Adrenal gland (tissue), 12 donors: ENCODE data around the gene CLEC2A. TPM values are rescaled to one million over a fixed set of nuclear protein-coding genes. Genes with fewer than 3 reads are reported as not detected.
A peak's percentile ranks its signal among the peaks of the same experiment; 100 is the strongest.
"Not testable (repeated sequence)": the region's sequence is repeated elsewhere in the genome, so short reads cannot be mapped to it uniquely, and the experiment has no call there.

ENCODE experiments used
- DNase-seq, 7 donors: peaks; one replicate each; pipeline ENCODE4 v3.0.0-alpha.2; 2019 to 2020
- H3K27ac ChIP-seq, 5 donors: fragments of 200-600 bp; sonication (generic) in 4 of 5; 1 replicate in 3 of 5; 2 replicates in 2 of 5; pipeline versions ENCODE4 v1.5.1 to v1.8.0; 2016 to 2020; ENCODE audit warnings: mild to moderate bottlenecking in 1 of 5
- H3K27me3 ChIP-seq: fragments of 200-600 bp; 2 replicates; pipeline ENCODE4 v1.8.0; 2021
- H3K36me3 ChIP-seq, 2 donors: fragments of 200-600 bp; replicated peaks in 1 of 2; 1 replicate in 1 of 2; 2 replicates in 1 of 2; pipeline versions ENCODE4 v1.5.1 to v1.8.0; 2018 to 2022
- H3K4me1 ChIP-seq, 2 donors: fragments of 200-600 bp; replicated peaks in 1 of 2; 1 replicate in 1 of 2; 2 replicates in 1 of 2; pipeline versions ENCODE4 v1.5.1 to v1.8.0; 2018 to 2021
- H3K4me3 ChIP-seq, 4 donors: fragments of 200-600 bp; sonication (generic) in 3 of 4; one replicate each; pipeline ENCODE4 v1.5.1; 2016 to 2018
- H3K9me3 ChIP-seq, 3 donors: fragments of 200-600 bp; sonication (generic) in 1 of 3; replicated peaks in 1 of 3; 1 replicate in 2 of 3; 2 replicates in 1 of 3; pipeline versions ENCODE4 v1.5.1 to v1.8.0; 2016 to 2021
- CTCF ChIP-seq, 6 experiments: fragments of 450-650 bp in 4 of 6; fragments of 200-600 bp in 2 of 6; sonication (generic) in 1 of 6; IDR thresholded peaks; 1 replicate in 5 of 6; 2 replicates in 1 of 6; pipeline versions ENCODE4 v1.5.1 to v1.8.0; 2016 to 2021; ENCODE audit warnings: antibody characterized with exemption in 6 of 6, mild to moderate bottlenecking in 2 of 6, moderate library complexity in 1 of 6
- POLR2A ChIP-seq, 2 donors: fragments of 450-650 bp; IDR thresholded peaks; one replicate each; pipeline ENCODE4 v1.6.1; 2017; ENCODE audit warnings: antibody characterized with exemption in 2 of 2, mild to moderate bottlenecking in 2 of 2, moderate library complexity in 1 of 2
- WGBS, 4 donors: extraction: QIAGEN DNeasy Blood & Tissue Kit in 2 of 4; methylation state at CpG; one replicate each; pipeline versions ENCODE4 v1.1.5 to v1.1.7; 2013 to 2017; 5-methylcytosine and 5-hydroxymethylcytosine counted together
- intact Hi-C, 2 donors: fragments of 100-400 bp; cut with DNase I; formaldehyde crosslinking; loops; one replicate each; pipeline versions ENCODE4 v1.14.1 to v1.15.0; 2022 to 2023
- polyA plus RNA-seq, 3 donors: library from polyadenylated mRNA; stranded (reverse); fragments of 200-250 nt in 2 of 3; fragments of 350-450 nt in 1 of 3; fragmentation: Illumina TruSeq in 1 of 3; extraction: RNeasy Lipid Tissue Mini Kit (QIAGEN cat#74804) in 1 of 3; gene quantifications; one replicate each; pipeline ENCODE4 v1.2.3, GENCODE V29; 2013 to 2014
- total RNA-seq, 9 donors: library from RNA; depleted of rRNA in 4 of 9; stranded (reverse); fragments of >200 nt in 4 of 9; fragments of 120-200 nt in 1 of 9; fragmentation: NEBNext Ultra II Directional in 1 of 9; extraction: Animal tissue kit (Norgen Biotek cat#: 25700) in 1 of 9; gene quantifications; one replicate each; pipeline versions ENCODE4 v1.1.0 to v1.2.4, GENCODE V29; 2013 to 2023
- donor health status: healthy with polysubstance abuse.
- donor health status: Bipolar disorder and iron deficiency.
- donor health status: DM: yes; HTN: yes; CAD: no.
- donor health status: DM: no; HTN: no; CAD: no.
- donor health status: DM: no; HTN: no; CAD: no.
- donor health status: DM: yes; HTN: yes; CAD: no.

Gene CLEC2A
- total and polyA plus RNA-seq, 12 donors, result not detected

- Histone ChIP-seq H3K9me3 (no peaks in the 10 kb centered on the region), H3K27me3 (no peaks in the 10 kb centered on the region), H3K4me3 (no peak overlapping the region), H3K4me1 (no peaks in the 10 kb centered on the region), H3K27ac (no peak overlapping the region), H3K36me3 (no peaks in the 10 kb centered on the region)
- WGBS, 4 donors, result 86 to 94% (median 91%) methylated on average over 3 of the region's 3 CpGs
- TF ChIP-seq CTCF (IDR thresholded peaks at IDR 0.05) (no peak), POLR2A (IDR thresholded peaks at IDR 0.05) (no peak)
- intact Hi-C loops, result no loop called here
- DNase-seq, result no peak
Observed at GRCh38 chr12:9961106-9961505, 28.9 kb upstream of the CLEC2A start.

GRCh38 chr12:9960590-9960989 is 28.4 kb upstream of the CLEC2A start:
- intact Hi-C loops, result no loop called here
- Histone ChIP-seq H3K4me1 (no peaks in the 10 kb centered on the region), H3K27me3 (no peaks in the 10 kb centered on the region), H3K27ac (no peak overlapping the region), H3K36me3 (no peaks in the 10 kb centered on the region), H3K9me3 (no peaks in the 10 kb centered on the region), H3K4me3 (no peak overlapping the region)
- 61 to 75% (median 72%) methylated on average over 5 of the region's 5 CpGs for WGBS, 4 donors
- TF ChIP-seq POLR2A (IDR thresholded peaks at IDR 0.05) (no peak), CTCF (IDR thresholded peaks at IDR 0.05) (no peak)
- DNase-seq, result no peak

- no peak for TF ChIP-seq CTCF (IDR thresholded peaks at IDR 0.05)
- TF ChIP-seq POLR2A (IDR thresholded peaks at IDR 0.05), result no peak
- Histone ChIP-seq H3K36me3 (no peaks in the 10 kb centered on the region), H3K4me3 (no peak overlapping the region), H3K9me3 (no peaks in the 10 kb centered on the region), H3K27me3 (no peaks in the 10 kb centered on the region), H3K4me1 (no peaks in the 10 kb centered on the region), H3K27ac (no peak overlapping the region)
- intact Hi-C loops, result no loop called here
- no peak for DNase-seq
Observed at GRCh38 chr12:9957834-9958233, 25.7 kb upstream of the CLEC2A start.

GRCh38 chr12:9952954-9953729 is 21.0 kb upstream of the CLEC2A start:
- H3K36me3 ChIP-seq, H3K27me3 ChIP-seq, H3K27ac ChIP-seq, H3K9me3 ChIP-seq, H3K4me3 ChIP-seq, H3K4me1 ChIP-seq, intact Hi-C loops: not testable (repeated sequence)
- WGBS, 4 donors, result 93 to 95% methylated on average over 13 to 27 of the region's 55 CpGs; no CpG with 5 or more reads in 2 of the 4 donors
- peak in 1 of 7 donors; percentile 17 for DNase-seq
